NCI-H1694 treated with DMSO at 0.1 percent for 48 hours (cell line): Measurements from ENCODE around the gene DHX8.

Experiments
- DNase-seq: peaks from one replicate; lab custom pipeline; 2025; lab: John Stamatoyannopoulos, UW

Gene DHX8

GRCh38 chr17:43524945-43525575 is 41.3 kb downstream of the DHX8 start:
- no peak for DNase-seq

GRCh38 chr17:43526886-43527648 is 43.3 kb downstream of the DHX8 start:
- no peak for DNase-seq

DNA sequence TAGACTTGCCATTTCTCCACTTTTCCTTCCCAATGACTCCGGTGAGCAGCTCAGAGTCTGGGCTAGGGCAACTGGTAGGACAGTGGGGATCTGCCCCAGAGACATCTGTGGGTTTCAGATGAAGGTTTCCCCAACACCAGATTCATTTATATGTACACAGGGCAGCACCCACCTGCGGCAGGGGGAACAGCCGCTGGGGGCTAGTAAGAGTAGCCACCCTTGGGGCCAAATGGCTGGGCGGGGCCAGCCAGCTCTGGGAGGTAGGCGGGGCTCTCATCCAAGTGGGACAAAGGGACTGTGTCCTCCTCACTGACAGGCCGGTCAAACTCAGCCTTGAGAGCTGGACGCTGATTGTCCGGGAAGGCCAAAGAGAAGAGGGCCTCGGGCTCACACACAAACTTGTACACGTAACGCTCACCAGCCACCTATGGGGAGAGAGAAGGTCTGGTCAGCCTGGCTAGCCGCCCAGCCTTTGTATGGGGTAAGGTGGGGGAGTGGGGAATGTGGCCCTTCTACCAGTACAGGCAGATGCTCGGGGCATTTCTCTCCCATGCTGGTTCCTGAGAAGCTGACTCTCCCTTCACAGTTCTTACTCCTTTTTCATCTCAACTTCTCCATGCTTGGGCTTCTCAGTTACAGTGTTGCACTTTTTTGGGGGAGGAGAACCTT is 44.7 kb downstream of the DHX8 start:
- no peak for DNase-seq

- no peak for DNase-seq
Observed at GRCh38 chr17:43528988-43529814, 45.4 kb downstream of the DHX8 start.

GRCh38 chr17:43529947-43530287 is 46.1 kb downstream of the DHX8 start:
- no peak for DNase-seq

DNA sequence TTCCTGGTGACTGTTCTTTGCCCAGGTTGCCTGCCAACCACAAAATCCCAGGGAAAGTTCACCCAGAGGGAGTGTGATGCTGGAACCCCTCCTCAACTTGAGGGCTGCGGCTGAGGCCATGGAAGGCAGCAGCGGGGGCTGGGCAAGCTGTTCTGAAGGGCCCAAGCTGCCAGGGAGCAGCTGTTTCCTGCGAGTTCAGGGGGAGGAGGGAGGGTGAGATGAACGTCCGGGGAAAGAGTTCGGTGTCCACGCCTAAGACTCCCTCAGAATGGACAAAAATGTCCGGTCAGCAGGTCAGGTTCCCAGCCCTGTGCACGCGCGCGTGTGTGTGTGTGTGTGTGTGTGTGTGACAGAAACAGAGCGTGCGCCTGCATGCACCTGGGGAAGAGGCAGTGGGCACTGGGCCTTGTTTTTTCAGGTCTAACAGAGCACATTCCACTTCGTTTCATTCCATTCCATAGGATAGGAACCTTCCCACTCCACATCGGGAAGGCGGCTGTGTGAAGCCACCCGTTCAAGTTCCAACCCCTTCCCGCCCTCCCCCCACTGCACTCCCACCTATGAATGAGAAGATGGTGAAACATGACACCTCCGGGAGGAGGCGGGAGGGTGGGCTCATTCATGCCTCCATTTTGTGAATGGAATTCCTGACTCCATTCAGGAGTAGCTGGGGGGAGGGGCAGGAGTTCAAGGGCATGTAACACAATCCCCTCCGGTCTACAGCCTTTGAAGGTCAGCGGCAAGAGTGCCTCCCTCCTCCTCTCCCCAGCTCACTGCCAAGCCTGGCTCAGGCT is 46.7 kb downstream of the DHX8 start:
- DNase-seq = peak; percentile 66

DNA sequence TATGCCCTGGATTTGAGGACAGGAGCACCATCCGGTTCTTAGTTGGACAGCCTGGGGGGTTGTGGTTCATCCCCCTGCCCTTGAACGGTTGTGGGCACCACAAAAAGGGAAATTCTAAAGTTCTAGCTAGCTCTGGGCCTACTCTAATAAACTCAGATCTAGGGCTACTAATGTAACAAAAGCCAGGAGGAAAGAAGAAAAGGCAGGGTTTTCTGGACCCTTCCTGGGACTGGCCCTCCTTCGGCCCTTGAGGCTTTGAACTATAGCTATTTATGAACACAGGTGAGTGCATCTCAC is 47.3 kb downstream of the DHX8 start:
- DNase-seq = no peak

- DNase-seq = no peak
Observed at GRCh38 chr17:43531955-43532354, 48.2 kb downstream of the DHX8 start.

DNA sequence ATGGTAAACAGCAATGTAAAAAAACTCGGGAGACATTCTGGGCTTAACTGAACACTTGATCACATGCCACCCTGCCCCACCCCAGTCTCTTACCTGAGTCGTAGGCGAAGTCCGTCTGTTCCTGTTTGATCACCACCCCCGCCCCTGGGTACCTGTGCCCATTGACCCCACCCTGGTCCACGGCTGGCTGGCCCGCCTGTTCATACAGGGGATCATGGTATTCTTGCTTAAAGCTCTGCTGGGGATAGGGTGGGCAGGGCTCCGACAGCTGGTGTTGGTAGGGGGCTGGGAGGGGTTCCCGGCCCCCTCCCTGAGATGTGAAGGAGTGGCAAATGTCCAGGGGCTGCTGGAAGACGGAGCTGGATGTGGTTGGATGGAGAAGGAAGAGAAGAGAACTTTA is 48.8 kb downstream of the DHX8 start:
- DNase-seq = no peak

GRCh38 chr17:43533699-43534098 is 49.9 kb downstream of the DHX8 start:
- DNase-seq = no peak

DNA sequence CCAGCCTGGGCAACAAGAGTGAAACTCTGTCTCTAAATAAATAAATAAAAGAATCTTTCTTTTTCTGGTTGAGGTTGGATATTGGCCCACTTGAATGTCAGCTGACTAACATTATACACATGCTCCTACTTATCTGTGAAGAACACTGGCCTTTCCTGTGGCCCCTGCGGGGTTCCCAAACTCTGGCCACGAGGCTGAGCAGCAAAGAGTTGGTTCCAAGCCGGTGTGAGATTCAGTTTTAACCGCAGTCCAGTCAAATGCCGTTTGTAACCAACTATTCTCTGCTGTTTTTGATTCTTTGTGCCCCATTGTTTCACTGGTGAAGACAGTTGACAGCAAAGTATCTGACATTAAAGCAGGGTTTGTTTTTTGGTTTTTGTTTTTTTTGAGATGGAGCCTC is 51.1 kb downstream of the DHX8 start:
- DNase-seq = no peak

GRCh38 chr17:43536236-43536992 is 52.6 kb downstream of the DHX8 start:
- DNase-seq = no peak

DNA sequence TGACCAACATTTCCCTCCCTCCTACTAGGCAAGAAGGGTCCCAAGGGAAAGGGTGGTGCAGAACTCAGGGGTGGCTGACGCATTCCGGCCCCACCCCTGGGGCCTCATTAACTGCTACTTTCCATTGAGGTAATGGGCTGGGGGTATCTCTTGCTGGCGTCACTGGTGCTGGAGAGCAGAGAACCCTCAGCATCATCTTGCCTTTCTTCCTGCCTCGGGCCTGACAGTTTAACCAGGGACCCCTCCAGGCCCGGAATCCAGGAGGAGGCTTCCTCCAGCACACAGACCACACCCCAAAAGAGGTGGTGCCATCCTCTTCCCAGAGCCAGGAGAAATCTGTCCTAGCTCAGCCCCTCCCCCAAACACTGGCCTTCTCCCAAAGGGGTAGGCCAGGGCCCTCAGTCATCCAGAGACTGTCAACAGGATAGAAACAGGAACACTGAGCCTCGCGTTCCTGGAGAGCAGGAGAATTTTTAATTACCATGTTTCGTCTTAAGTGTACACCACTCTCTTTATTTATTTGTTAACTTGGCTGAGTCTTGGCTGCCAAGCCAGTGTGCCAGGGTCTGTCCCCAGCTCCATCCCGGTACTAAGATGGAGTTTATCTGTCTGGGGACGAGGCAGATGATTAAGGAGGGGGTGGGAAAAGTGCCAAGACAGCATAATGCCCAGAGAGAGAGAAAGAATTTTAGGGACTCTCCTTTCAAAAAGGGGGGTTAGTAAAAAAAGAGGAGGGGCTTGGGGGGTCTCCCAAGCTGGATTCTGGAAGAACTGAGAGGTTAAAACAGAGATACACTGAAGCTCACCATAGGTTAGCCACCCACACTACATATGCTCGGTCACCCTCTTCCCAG is 57.3 kb downstream of the DHX8 start:
- no peak for DNase-seq

GRCh38 chr17:43542859-43543258 is 59.1 kb downstream of the DHX8 start:
- no peak for DNase-seq

DNA sequence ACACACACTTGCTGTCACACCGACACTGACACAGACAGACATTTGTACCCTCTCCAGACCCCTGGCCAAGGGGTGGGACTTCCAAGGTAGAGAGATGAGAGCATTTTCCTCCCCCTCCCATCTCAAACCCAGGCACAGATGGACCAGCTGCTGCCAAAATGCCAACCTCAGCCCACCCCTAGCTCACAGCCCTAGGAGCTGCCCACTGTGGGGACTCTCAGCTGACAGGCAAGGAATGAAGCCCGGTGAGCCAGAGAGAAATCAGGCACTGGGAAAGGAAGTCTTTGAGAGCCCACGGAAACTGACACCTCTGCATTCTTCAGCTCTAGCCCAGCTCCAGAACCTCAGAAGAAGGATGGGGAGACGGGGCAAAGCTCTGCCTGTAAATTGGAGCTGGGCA is 59.5 kb downstream of the DHX8 start:
- peak; percentile 4 for DNase-seq

GRCh38 chr17:43543771-43544575 is 60.2 kb downstream of the DHX8 start:
- no peak for DNase-seq

- DNase-seq = no peak
Observed at GRCh38 chr17:43545383-43545632, 61.5 kb downstream of the DHX8 start.

- DNase-seq = peak; percentile 89
Observed at GRCh38 chr17:43546319-43547188, 62.8 kb downstream of the DHX8 start, which contains the start of gene ETV4. Gene ETV4, minus strand, starts transcription at chr17:43546340. Its CDS starts 723 bp downstream, at chr17:43545617.

- DNase-seq = no peak
Observed at GRCh38 chr17:43547189-43547550, 63.4 kb downstream of the DHX8 start.
